ENCODE data around the gene TSEN15.

DNA sequence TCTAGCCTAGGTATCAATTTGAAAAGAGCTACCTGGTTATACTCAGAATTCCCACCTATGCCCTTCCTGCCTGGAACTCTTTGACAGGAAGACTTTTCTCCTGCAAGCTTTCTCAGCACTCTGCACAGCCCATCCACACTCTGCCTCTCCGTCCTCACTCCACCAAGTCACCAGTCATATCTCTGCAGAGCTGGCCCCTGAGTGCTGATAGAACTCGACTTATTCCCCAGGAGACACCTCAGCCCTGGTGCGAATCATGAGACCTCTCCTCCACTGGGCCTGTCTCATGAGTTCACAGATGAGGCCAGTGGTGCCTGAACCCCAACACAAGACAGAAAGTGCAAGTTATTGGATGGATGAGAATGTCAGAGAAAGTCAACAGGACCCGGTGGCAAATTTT lies 46.0 kb upstream of the TSEN15 start:
- TF ChIP-seq, protein P1, sequence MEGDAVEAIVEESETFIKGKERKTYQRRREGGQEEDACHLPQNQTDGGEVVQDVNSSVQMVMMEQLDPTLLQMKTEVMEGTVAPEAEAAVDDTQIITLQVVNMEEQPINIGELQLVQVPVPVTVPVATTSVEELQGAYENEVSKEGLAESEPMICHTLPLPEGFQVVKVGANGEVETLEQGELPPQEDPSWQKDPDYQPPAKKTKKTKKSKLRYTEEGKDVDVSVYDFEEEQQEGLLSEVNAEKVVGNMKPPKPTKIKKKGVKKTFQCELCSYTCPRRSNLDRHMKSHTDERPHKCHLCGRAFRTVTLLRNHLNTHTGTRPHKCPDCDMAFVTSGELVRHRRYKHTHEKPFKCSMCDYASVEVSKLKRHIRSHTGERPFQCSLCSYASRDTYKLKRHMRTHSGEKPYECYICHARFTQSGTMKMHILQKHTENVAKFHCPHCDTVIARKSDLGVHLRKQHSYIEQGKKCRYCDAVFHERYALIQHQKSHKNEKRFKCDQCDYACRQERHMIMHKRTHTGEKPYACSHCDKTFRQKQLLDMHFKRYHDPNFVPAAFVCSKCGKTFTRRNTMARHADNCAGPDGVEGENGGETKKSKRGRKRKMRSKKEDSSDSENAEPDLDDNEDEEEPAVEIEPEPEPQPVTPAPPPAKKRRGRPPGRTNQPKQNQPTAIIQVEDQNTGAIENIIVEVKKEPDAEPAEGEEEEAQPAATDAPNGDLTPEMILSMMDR (IDR thresholded peaks at IDR 0.05; ENCODE audit: low read depth, low read length, poor library complexity, severe bottlenecking), result no peak
- TF ChIP-seq EZH2phosphoT487 (IDR thresholded peaks at IDR 0.05; ENCODE audit: borderline replicate concordance, low read length), result no peak
